HG03066 (cell line): ENCODE measurements around the gene GNGT1.
A peak's percentile ranks its signal among the peaks of the same experiment; 100 is the strongest.
"Not testable (repeated sequence)": the region's sequence is repeated elsewhere in the genome, so short reads cannot be mapped to it uniquely, and the experiment has no call there.

Experiments used
- ATAC-seq: cut with Tn5 transposase; IDR thresholded peaks from one replicate; pipeline ENCODE4 v1.9.1; 2021; ENCODE audit warnings: low read depth; ENCODE audit not compliant: unreplicated experiment

GNGT1 gene

GRCh38 chr7:93902777-93903423 is 3.5 kb upstream of the GNGT1 start:
- ATAC-seq = no peak

GRCh38 chr7:93910076-93910994 is 4.0 kb downstream of the GNGT1 start:
- ATAC-seq = no peak

DNA sequence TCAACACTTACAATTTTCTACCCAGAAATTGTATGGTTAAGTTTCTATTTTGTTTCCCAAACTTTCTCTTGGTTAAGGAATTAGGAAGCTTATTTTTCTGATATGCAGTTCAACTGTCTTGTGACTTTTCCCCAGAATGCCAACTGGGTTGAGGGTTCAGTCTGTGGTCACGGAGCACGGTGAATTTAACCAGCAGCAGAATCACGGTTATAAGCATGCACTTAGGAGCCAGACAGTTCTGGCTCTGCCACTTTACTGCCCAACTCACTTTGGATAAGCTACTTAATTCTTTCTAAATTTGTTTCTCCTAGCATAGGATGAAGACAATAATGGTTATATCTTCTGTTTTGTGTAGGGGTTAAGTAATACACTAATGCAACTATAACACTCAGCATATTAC is 4.9 kb downstream of the GNGT1 start:
- ATAC-seq = not testable (repeated sequence)

DNA sequence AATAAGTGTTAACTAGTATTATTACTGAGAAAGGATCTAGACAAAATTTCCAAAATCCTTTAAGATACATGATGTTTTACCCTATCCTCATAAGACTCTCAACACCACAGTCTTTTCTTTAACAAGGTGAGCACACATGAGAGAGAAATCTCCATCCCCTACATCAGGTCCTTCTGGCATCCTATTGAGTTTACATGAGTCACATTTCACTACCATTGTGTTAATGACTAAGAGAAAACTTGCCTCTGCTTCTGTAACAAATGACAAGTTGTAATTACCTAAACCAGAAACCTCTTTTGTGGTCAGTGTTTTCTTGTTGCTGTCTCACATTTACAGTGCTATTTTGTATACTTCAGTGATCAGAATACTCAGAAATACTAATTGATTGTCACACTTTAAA is 5.3 kb downstream of the GNGT1 start:
- ATAC-seq = not testable (repeated sequence)

DNA sequence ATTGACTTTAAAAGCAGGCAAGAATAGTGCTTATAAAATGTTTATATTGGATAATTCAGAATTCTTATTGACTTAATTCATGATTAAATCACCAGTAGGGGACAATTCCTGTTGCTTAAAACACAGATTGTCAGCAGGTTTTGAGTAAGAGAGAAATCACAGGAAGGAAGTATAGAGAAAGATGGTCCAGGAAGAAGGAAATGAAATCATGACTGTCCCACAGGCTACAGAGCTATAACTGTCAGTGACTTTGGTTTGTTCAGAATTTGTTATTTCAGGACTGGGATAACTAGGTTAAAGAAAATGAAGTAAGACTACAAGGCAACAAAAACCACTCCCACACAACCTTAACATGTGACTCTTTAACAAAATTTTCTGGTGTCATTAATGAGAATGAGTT is 6.8 kb downstream of the GNGT1 start:
- ATAC-seq = no peak

DNA sequence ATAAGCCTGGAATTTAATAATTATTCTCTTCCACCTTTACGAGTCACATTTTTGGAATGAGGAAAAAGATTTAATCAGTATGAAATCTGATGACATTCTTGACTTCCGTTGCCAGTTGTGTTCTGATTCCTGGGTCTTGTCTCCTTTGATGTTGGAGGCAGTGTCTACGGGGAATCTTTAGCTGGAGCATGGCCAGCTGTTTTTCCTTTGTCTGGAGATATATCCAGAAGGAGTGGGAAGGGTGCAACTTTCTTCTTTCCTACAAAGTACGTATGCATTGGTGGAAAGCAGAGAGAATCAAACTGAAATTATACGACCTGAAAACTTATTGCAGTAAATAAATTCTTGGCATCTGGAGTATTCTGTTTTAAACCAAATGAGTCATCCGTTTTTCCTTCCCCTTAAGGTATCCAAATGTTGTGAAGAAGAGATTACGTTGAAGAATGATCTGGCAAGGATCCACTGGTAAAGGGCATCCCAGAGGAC is 8.3 kb downstream of the GNGT1 start:
- ATAC-seq = no peak

DNA sequence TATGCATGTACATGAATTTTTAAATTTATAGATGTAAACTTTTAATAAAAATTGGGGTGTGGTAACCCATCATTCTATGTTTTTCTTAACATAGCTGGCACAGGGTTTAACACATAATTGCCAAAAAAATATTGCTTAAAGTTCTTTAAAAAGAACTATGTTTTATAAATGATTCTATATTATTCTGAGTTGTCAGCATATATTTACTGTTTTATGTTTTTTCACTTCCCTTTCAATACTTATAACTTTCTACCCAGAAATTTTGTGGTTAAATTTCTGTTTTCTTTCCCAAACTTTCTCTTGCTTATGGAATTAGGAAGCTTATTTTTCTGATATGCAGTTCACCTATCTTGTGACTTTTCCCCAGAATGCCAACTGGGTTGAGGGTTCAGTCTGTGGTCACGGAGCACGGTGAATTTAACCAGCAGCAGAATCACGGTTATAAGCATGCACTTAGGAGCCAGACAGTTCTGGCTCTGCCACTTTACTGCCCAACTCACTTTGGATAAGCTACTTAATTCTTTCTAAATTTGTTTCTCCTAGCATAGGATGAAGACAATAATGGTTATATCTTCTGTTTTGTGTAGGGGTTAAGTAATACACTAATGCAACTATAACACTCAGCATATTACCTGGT is 9.0 kb downstream of the GNGT1 start:
- not testable (repeated sequence) for ATAC-seq

DNA sequence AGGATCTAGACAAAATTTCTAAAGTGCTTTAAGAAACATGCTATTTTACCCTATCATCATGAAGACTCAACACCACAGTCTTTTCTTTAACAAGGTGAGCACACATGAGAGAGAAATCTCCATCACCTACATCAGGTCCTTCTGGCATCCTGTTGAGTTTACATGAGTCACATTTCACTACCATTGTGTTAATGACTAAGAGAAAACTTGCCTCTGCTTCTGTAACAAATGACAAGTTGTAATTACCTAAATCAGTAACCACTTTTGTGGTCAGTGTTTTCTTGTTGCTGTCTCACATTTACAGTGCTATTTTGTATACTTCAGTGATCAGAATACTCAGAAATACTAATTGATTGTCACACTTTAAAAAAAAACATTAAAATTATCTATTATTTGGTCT is 9.5 kb downstream of the GNGT1 start:
- ATAC-seq = not testable (repeated sequence)

- ATAC-seq = not testable (repeated sequence)
Measured at GRCh38 chr7:93916315-93916714, 9.9 kb downstream of the GNGT1 start.

DNA sequence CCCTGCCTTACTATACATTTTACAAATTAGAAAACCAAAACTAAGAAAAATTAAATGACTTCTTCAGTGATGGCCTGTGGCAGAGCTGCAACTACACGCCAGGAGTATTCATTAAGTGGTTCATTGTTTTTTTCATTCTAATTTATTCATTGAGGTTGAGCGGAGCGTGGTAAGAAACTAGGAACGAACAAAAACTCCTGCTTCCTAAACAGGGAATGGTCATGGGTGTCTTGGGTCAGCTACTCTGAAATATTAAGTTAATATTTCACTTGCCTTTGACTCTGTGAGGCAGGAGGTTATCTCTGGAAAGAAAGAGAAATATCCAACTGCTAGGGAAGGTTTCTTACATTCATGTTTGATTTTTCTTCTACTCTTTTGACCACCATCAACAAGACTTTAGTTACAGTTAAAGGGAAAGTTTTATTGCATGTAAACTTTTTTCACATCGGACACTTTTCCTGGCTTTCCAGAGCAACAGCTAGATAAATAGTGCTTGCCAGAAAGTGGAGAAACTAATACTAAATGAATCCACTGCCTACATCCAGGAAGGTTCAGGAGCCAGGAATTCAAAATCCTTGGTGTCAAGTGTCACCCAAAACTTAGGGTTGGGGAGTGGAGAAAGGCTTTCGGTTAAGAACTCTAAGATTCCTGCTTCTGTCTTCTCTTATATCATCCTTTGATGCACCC is 14.3 kb downstream of the GNGT1 start:
- no peak for ATAC-seq

GRCh38 chr7:93921186-93921585 is 14.8 kb downstream of the GNGT1 start:
- no peak for ATAC-seq

DNA sequence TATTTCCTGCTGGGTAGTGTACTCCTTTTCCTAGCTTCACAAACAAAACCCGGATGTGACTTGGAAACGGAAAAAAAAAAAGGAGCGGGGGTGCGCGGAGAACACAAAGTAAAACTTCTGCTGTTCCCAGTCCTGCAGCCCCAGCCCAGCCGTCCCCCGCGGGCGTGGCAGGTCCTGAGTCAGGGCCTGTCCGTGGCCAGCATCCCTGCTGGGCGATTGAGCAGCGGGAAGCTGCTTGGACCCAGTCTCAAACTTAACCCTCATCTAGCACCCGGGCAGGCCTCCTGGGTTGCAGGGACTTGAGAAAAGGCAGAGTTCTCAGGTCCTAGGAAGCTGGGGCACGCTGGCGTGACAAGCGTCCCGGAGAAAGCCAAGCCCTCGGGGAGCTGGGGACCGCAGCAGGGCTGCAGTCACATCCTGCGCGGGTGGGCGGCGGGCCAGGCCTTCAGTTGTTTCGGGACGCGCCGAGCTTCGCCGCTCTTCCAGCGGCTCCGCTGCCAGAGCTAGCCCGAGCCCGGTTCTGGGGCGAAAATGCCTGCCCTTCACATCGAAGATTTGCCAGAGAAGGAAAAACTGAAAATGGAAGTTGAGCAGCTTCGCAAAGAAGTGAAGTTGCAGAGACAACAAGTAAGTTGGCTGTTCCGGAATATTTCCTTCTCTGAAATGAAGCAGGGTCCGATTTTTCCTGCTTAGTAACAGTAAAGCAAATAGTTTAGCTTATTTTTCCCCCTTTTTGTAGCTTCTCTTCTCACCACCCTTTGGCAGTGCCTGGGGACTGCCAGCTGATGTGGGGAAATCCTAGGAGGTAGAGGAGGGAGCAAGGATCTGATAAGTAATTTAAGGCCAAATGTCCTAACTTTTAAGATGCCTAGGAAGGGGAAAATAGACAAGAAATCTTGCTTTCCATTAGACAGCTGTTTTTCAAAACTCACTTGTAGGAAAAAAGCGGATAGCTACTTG is 15.5 kb downstream of the GNGT1 start, which contains the start of gene GNG11:
GNG11 (plus strand) TSS at position 129 of the 960 bp plus-strand sequence; CDS start at position 532, 403 bp downstream.
- peak; percentile 91 for ATAC-seq

DNA sequence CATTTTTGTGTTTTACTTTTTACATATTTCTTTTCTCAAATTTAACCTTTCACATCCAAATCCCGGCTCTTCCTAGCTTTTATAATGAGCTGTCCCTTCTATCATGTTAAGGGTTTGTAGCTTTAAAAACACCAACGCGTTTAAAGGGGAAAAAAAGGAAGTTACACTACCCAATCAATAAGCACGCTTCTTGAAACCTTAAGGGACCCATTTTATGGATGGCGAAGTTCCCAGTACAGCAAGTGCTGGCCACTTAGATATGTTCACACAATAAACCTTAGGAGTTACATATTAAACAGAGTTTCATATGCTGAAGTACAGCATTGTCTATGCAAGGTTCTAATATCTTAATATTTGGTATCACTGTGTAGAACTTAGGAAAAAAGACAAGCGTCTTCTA is 16.9 kb downstream of the GNGT1 start:
- no peak for ATAC-seq

- no peak for ATAC-seq
Measured at GRCh38 chr7:93923942-93924341, 17.6 kb downstream of the GNGT1 start.

DNA sequence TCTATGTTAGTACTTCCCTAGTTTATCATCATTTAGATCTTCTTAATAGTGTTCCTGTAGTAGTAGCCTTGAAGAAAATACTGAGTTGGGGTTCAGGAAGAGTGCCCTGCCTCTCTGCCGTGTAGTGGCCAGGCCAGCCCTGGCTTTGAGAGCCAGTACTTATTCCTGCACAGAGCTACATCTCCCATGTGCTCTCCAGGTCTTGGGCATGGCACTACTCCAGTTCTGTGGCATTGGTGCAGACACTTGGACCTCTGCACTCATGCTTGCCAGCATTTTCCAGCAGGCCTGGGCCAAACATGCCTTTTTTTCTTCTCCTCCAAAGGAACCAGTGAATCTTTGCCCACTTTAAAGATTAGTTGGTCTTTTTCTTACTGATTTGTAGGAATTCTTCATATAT is 20.4 kb downstream of the GNGT1 start:
- ATAC-seq = no peak

DNA sequence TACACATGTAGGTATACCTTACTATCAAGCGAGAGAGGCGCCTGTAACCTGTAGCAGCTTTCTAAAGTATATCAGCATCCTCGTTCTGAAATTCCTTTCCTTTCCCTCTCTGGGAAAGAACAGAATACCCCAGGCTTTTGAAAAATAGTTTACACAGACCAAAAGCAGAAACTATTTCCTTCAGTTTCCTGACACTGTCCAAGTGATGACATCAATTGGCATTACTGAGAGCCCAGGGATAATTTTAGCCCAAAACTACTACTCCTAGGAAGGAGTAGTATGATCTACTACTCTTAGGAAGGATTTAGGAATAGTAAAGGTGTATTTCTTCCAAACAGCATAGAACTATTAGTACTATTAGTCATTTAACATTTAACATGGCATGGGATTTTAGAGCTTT is 21.2 kb downstream of the GNGT1 start:
- no peak for ATAC-seq

DNA sequence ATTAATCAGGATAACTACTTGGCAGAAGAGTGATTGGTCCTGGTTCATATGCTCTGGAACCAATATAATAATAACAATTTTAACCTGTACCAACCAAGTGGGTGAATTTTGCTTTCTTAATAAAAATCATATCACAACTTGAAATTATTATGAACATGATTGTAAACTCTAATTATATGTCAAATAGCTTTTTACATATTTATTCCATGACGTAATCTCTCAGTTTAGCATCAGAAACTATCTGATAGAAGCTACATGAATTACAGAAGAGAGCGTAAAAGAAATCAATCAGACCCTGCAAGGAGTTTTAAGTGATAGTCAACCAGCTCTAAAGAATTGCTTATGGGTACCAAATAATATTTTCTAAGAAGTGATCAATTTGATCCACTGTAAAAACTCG is 25.3 kb downstream of the GNGT1 start:
- ATAC-seq = no peak

- ATAC-seq = no peak
Measured at GRCh38 chr7:93933156-93933555, 26.8 kb downstream of the GNGT1 start.

DNA sequence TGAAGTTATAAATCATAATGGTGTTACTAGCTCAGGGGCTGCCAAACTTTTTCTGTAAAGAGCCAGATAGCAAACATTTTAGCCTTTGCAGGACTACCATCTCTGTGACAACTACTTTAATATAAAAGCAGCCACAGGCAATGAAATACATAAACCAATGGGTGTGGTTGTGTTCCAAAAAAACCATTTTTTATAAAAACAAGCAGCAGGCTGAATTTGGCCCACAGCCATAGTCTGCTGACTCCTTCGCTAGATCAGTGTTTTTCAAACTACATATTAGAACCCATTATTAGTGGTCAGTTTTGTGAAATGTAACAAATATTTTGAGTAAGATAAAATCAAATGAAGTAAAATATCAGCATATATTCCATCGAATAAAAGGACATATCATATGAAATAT is 28.7 kb downstream of the GNGT1 start:
- no peak for ATAC-seq
